H1 (cell line): ENCODE results near the gene NEDD4L. TPM values are rescaled to one million over a fixed set of nuclear protein-coding genes. Genes with fewer than 3 reads are reported as not detected.

Experiments used
- CTCF ChIA-PET: fragments of 300-600 bp; sonication (Branson Sonifier 250); formaldehyde crosslinking; loops from one replicate; lab custom pipeline; 2021; ENCODE audit not compliant: partially characterized antibody; lab: Charles Lee
- POLR2A ChIA-PET: fragments of 300-600 bp; sonication (Branson Sonifier 250); formaldehyde crosslinking; loops from one replicate; lab custom pipeline; 2021; ENCODE audit warnings: inconsistent platforms; ENCODE audit not compliant: partially characterized antibody; lab: Charles Lee
- DNase-seq, 2 experiments: peaks; one replicate each; pipeline versions ENCODE4 v3.0.0 to v3.0.0-alpha.2; 2010 to 2022; ENCODE audit warnings: low spot score in 2 of 2, low read depth in 1 of 2, mixed read lengths in 1 of 2
- FAIRE-seq: peaks from 2 replicates; lab custom pipeline; 2011; peaks lifted over from hg19 to GRCh38; lab: Jason Lieb, UNC
- H2AFZ ChIP-seq: 2 replicates; pipeline ENCODE4 v1.8.1; 2012; ENCODE audit warnings: low read length, inconsistent platforms
- H2AK5ac ChIP-seq: 2 replicates; pipeline ENCODE4 v1.6.1; 2013; ENCODE audit warnings: low read depth, low read length
- H2BK120ac ChIP-seq: replicated peaks from 2 replicates; pipeline ENCODE3; 2013; ENCODE audit warnings: low read depth, low read length, inconsistent platforms
- H2BK12ac ChIP-seq: 2 replicates; pipeline ENCODE4 v1.6.1; 2013; ENCODE audit warnings: low read depth, low read length
- H2BK15ac ChIP-seq: 2 replicates; pipeline ENCODE4 v1.6.1; 2013; ENCODE audit warnings: low read length
- H2BK20ac ChIP-seq: 2 replicates; pipeline ENCODE4 v1.6.1; 2013; ENCODE audit warnings: low read length
- H2BK5ac ChIP-seq: 2 replicates; pipeline ENCODE4 v1.6.1; 2013; ENCODE audit warnings: low read depth, low read length
- H3K14ac ChIP-seq: 2 replicates; pipeline ENCODE4 v1.6.1; 2013; ENCODE audit warnings: inconsistent platforms; ENCODE audit not compliant: insufficient read length
- H3K18ac ChIP-seq: 2 replicates; pipeline ENCODE4 v1.6.1; 2013; ENCODE audit warnings: low read length; ENCODE audit errors: extremely low read depth
- H3K23ac ChIP-seq: 2 replicates; pipeline ENCODE4 v1.6.1; 2013; ENCODE audit warnings: inconsistent platforms; ENCODE audit not compliant: insufficient read length
- H3K23me2 ChIP-seq: 2 replicates; pipeline ENCODE4 v1.6.1; 2013; ENCODE audit warnings: low read depth, low read length
- H3K27ac ChIP-seq: 2 replicates; pipeline ENCODE4 v1.6.1; 2011; ENCODE audit warnings: low read depth, low read length, inconsistent platforms
- H3K27me3 ChIP-seq, 4 experiments: replicated peaks in 1 of 4; 1 replicate in 1 of 4; 2 replicates in 3 of 4; pipeline versions ENCODE4 v1.6.1 to v1.8.1; 2011 to 2013; ENCODE audit warnings: low read length in 3 of 4, mild to moderate bottlenecking in 3 of 4, inconsistent platforms in 2 of 4, mixed read lengths in 2 of 4, moderate library complexity in 1 of 4; ENCODE audit not compliant: control insufficient read depth in 3 of 4, insufficient read depth in 3 of 4; ENCODE audit errors: extremely low read depth in 1 of 4
- H3K36me3 ChIP-seq, 4 experiments: 2 replicates each; pipeline versions ENCODE4 v1.6.1 to v1.8.1; 2011 to 2013; ENCODE audit warnings: mild to moderate bottlenecking in 4 of 4, low read length in 3 of 4, moderate library complexity in 2 of 4, control low read depth in 1 of 4, inconsistent platforms in 1 of 4; ENCODE audit not compliant: insufficient read depth in 4 of 4, control insufficient read depth in 2 of 4
- H3K4ac ChIP-seq: replicated peaks from 2 replicates; pipeline ENCODE3; 2013; ENCODE audit warnings: low read length, low read depth, mixed read lengths, inconsistent platforms; ENCODE audit not compliant: insufficient read length
- H3K4me1 ChIP-seq, 4 experiments: replicated peaks in 1 of 4; 1 replicate in 1 of 4; 2 replicates in 3 of 4; pipeline versions ENCODE4 v1.6.1 to v1.8.1; 2011 to 2013; ENCODE audit warnings: low read length in 3 of 4, inconsistent platforms in 2 of 4, mixed read lengths in 1 of 4; ENCODE audit not compliant: insufficient read depth in 4 of 4, control insufficient read depth in 3 of 4
- H3K4me2 ChIP-seq, 2 experiments: 2 replicates each; pipeline versions ENCODE4 v1.6.1 to v1.8.1; 2011 to 2013; ENCODE audit warnings: low read depth in 2 of 2, low read length in 2 of 2, control low read depth in 1 of 2, inconsistent platforms in 1 of 2, mild to moderate bottlenecking in 1 of 2; ENCODE audit not compliant: insufficient read depth in 1 of 2
- H3K4me3 ChIP-seq, 4 experiments: fragments of 200-600, 300-600 bp in 1 of 4; sonication (generic), shearing (Covaris generic), sonication (Bioruptor Twin) in 1 of 4; 2 replicates each; pipeline versions ENCODE4 v1.5.1 to v1.8.1; 2011 to 2016; ENCODE audit warnings: low read length in 4 of 4, low read depth in 3 of 4, control low read depth in 2 of 4, inconsistent platforms in 2 of 4, mild to moderate bottlenecking in 2 of 4, mixed read lengths in 1 of 4, moderate library complexity in 1 of 4; ENCODE audit not compliant: insufficient read depth in 2 of 4; ENCODE audit errors: extremely low read depth in 1 of 4
- H3K56ac ChIP-seq: replicated peaks from 2 replicates; pipeline ENCODE3; 2013; ENCODE audit warnings: low read depth, mild to moderate bottlenecking, mixed read lengths, low read length, inconsistent platforms; ENCODE audit not compliant: insufficient read length
- H3K79me1 ChIP-seq: 2 replicates; pipeline ENCODE4 v1.6.1; 2013; ENCODE audit warnings: low read depth, low read length, control low read depth
- H3K79me2 ChIP-seq, 2 experiments: 2 replicates each; pipeline versions ENCODE4 v1.6.1 to v1.8.1; 2012 to 2013; ENCODE audit warnings: low read length in 2 of 2, mild to moderate bottlenecking in 2 of 2, inconsistent platforms in 1 of 2; ENCODE audit not compliant: insufficient read depth in 2 of 2, control insufficient read depth in 1 of 2
- H3K9ac ChIP-seq, 4 experiments: replicated peaks in 1 of 4; 1 replicate in 1 of 4; 2 replicates in 3 of 4; pipeline versions ENCODE4 v1.6.1 to v1.8.1; 2011 to 2013; ENCODE audit warnings: low read depth in 3 of 4, low read length in 3 of 4, control low read depth in 2 of 4, mild to moderate bottlenecking in 2 of 4, moderate library complexity in 2 of 4, inconsistent platforms in 1 of 4; ENCODE audit errors: extremely low read depth in 1 of 4
- H3K9me3 ChIP-seq, 2 experiments: 2 replicates each; pipeline versions ENCODE4 v1.6.1 to v1.8.1; 2012 to 2013; ENCODE audit warnings: mild to moderate bottlenecking in 2 of 2, moderate library complexity in 2 of 2, control low read depth in 1 of 2, inconsistent platforms in 1 of 2, low read depth in 1 of 2, low read length in 1 of 2, mixed read lengths in 1 of 2; ENCODE audit not compliant: insufficient read depth in 2 of 2
- H4K20me1 ChIP-seq, 2 experiments: replicated peaks in 1 of 2; 2 replicates each; pipeline versions ENCODE3 to v1.8.1; 2011 to 2013; ENCODE audit warnings: inconsistent platforms in 2 of 2, low read length in 2 of 2, mild to moderate bottlenecking in 1 of 2; ENCODE audit not compliant: insufficient read depth in 2 of 2, control insufficient read depth in 1 of 2
- H4K5ac ChIP-seq: 2 replicates; pipeline ENCODE4 v1.6.1; 2013; ENCODE audit warnings: low read length, low read depth, mixed read lengths, inconsistent platforms; ENCODE audit not compliant: insufficient read length
- H4K8ac ChIP-seq: 2 replicates; pipeline ENCODE4 v1.8.0; 2013; ENCODE audit warnings: mild to moderate bottlenecking, moderate library complexity, low read length, inconsistent platforms; ENCODE audit not compliant: insufficient read depth; ENCODE audit errors: extremely low read depth
- H4K91ac ChIP-seq: replicated peaks from 2 replicates; pipeline ENCODE3; 2013; ENCODE audit warnings: low read length, mixed read lengths, inconsistent platforms; ENCODE audit not compliant: insufficient read length
- NRF1 ChIP-seq: IDR thresholded peaks from 2 replicates; pipeline ENCODE4 v1.6.1; 2011; ENCODE audit warnings: mild to moderate bottlenecking, low read depth, low read length, improper control_type of control experiment
- TAF1 ChIP-seq: IDR thresholded peaks from 2 replicates; pipeline ENCODE4 v1.6.1; 2011; ENCODE audit warnings: mild to moderate bottlenecking, low read depth, low read length
- TCF12 ChIP-seq: IDR thresholded peaks from 2 replicates; pipeline ENCODE4 v1.6.1; 2011; ENCODE audit warnings: low read depth, mild to moderate bottlenecking, low read length
- WGBS, 2 experiments: shearing (Covaris generic) in 1 of 2; methylation state at CpG; one replicate each; pipeline versions ENCODE4 v1.1.6 to v1.1.7; 2013 to 2015; ENCODE audit warnings: low lambda C conversion rate in 2 of 2, mixed read lengths in 2 of 2, inconsistent platforms in 1 of 2, low coverage in 1 of 2, missing lambda C conversion rate in 1 of 2; ENCODE audit not compliant: insufficient replicate concordance in 2 of 2, insufficient coverage in 1 of 2, insufficient read length in 1 of 2; ENCODE audit errors: extremely low coverage in 1 of 2, missing lambda C conversion rate in 1 of 2; 5-methylcytosine and 5-hydroxymethylcytosine counted together
- polyA plus RNA-seq, 7 experiments: library from polyadenylated mRNA; depleted of rRNA in 3 of 7; stranded (reverse) in 5 of 7; unstranded in 2 of 7; fragments of >200 nt in 5 of 7; fragments of 200-250 nt in 2 of 7; gene quantifications; 1 replicate in 5 of 7; 2 replicates in 1 of 7; 4 replicates in 1 of 7; pipeline versions ENCODE4 v1.2.1 to v1.2.3, GENCODE V29; 2011 to 2013; ENCODE audit warnings: missing spikeins in 2 of 7, mixed read lengths in 2 of 7
- total RNA-seq: library from RNA; stranded (reverse); fragmentation: NEBNext Ultra II Directional; extraction: Animal tissue kit (Norgen Biotek cat#: 25700); gene quantifications from 2 replicates; pipeline ENCODE4 v1.2.1, GENCODE V29; 2021
- TF ChIP-seq, protein P1 (sequence below): IDR thresholded peaks from 2 replicates; pipeline ENCODE4 v1.6.1; 2012; ENCODE audit warnings: low read length, inconsistent platforms

Gene NEDD4L
- total and polyA plus RNA-seq, 2 of the 8 experiments (the other 6 are each of a cell fraction or from before 2014, with no cell fraction given): 37.3 to 69.8 TPM

DNA sequence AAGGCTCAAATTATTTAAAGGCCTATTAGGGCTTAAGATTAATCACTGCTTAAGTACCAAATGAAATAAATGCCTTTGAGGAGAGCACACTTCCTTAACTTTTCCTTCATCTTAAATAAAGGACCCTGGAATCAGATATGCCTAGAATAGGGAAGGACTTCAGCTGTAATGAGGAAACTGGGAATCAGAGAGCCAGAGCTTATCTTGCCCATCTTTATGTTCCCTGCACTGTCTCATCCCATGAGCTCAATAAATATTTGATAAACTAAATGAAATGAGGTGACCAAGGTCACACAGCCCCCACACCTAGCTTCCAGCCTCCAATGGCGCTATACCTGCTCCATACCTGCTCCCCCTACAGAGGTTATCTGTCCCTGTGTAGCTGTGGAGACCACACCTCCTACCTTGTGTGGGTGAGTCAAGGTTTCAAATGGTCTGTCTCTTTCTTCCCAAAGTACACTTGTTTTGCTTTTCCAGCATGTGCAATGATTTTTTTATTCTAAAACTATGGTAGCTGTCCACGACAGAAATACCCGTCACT lies 23.4 kb upstream of the NEDD4L start:
- Histone ChIP-seq H4K20me1 (no peaks in the 10 kb centered on the region), H3K18ac (no peak overlapping the region), H3K4ac (no peak overlapping the region), H3K9ac (no peak overlapping the region), H2BK12ac (no peak overlapping the region), H3K9me3 (peaks cover 2 to 3% of the 10 kb centered on the region in 2 experiments; a peak in 1 of 4 replicates), H3K79me1 (no peaks in the 10 kb centered on the region), H2AK5ac (no peak overlapping the region), H3K56ac (no peak overlapping the region), H3K27ac (no peak overlapping the region), H2BK120ac (no peak overlapping the region), H4K91ac (no peak overlapping the region), H3K79me2 (no peaks in the 10 kb centered on the region), H3K27me3 (no peaks in the 10 kb centered on the region), H3K4me3 (no peak overlapping the region), H3K36me3 (no peaks in the 10 kb centered on the region), H3K23ac (no peak overlapping the region), H2BK5ac (no peak overlapping the region), H3K4me2 (no peak overlapping the region), H3K4me1 (no peaks in the 10 kb centered on the region), H3K23me2 (no peaks in the 10 kb centered on the region), H2BK20ac (no peak overlapping the region), H3K14ac (no peak overlapping the region), H4K5ac (no peak overlapping the region), H2BK15ac (no peak overlapping the region), H4K8ac (no peak overlapping the region), H2AFZ (no peak overlapping the region)
- no peak for FAIRE-seq
- 85% methylated on average over 3 of the region's 3 CpGs; no CpG with 5 or more reads in 1 of the 2 experiments for WGBS, 2 experiments
- ChIA-PET POLR2A (no interaction called here), CTCF (interaction anchor here (1.9 kb wide), 1 partner anchor 116 kb away, joined by 5 read pairs; no protein-coding TSS in a partner anchor)
- DNase-seq: no peak
- TF ChIP-seq, protein P1, sequence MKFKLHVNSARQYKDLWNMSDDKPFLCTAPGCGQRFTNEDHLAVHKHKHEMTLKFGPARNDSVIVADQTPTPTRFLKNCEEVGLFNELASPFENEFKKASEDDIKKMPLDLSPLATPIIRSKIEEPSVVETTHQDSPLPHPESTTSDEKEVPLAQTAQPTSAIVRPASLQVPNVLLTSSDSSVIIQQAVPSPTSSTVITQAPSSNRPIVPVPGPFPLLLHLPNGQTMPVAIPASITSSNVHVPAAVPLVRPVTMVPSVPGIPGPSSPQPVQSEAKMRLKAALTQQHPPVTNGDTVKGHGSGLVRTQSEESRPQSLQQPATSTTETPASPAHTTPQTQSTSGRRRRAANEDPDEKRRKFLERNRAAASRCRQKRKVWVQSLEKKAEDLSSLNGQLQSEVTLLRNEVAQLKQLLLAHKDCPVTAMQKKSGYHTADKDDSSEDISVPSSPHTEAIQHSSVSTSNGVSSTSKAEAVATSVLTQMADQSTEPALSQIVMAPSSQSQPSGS: no peak
- TF ChIP-seq TAF1: no peak
- TF ChIP-seq NRF1: no peak
- no peak for TF ChIP-seq TCF12
